Lung microvascular endothelial cell (primary cell): ENCODE results near the gene FRYL. TPM values are rescaled to one million over a fixed set of nuclear protein-coding genes. Genes with fewer than 3 reads are reported as not detected.
"Not testable (repeated sequence)": the region's sequence is repeated elsewhere in the genome, so short reads cannot be mapped to it uniquely, and the experiment has no call there.

Experiments
- DNase-seq, 2 donors: peaks; one replicate each; pipeline versions ENCODE4 v3.0.0 to v3.0.0-alpha.2; 2010; ENCODE audit warnings: low read depth in 2 of 2
- total RNA-seq: library from RNA; depleted of rRNA; stranded (reverse); fragments of >200 nt; gene quantifications from 2 replicates; pipeline ENCODE4 v1.2.1, GENCODE V29; 2014

FRYL gene
- total RNA-seq, 1 donor from 2014 or later = 76.2 TPM

GRCh38 chr4:48786549-48786948 is 6.5 kb upstream of the FRYL start:
- no peak for DNase-seq

- no peak for DNase-seq
Observed at GRCh38 chr4:48785302-48785701, 5.2 kb upstream of the FRYL start.

DNA sequence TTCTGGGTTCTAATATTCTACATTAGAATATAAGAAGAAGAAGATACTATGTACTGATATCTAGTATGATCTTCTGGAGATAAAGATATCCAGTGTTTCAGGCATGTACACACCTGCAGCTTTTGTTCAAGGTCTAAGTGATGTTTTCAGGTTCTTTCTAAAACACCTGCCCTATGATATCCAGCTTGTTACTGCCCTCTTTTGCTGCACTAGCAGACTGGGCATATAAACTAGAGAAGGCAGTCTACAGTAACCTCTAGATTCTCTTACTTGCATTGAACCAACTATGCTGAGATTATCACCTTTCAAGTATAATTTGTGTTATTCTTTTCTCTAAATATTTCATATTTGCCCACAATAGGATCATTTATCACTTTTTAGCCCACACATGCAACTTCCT is 1.9 kb upstream of the FRYL start:
- no peak for DNase-seq

DNA sequence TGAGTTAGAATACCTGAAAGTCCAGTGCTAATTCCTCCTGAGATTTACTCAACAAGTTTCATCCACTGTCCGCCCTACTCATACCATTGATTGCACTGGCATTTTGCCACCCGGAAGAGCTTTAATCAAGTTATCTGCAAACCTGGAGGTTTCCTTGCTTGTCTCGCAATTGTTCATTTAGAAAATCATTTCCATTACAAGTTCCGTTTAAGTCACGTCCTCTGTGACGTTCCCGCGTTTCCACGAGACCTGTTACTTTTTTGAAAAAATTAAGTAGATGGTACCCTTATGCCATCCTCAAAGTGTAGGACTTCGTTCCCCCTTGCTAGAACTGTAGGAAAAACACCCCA is 761 bp upstream of the FRYL start:
- peak; percentile 66 to 81 for DNase-seq

DNA sequence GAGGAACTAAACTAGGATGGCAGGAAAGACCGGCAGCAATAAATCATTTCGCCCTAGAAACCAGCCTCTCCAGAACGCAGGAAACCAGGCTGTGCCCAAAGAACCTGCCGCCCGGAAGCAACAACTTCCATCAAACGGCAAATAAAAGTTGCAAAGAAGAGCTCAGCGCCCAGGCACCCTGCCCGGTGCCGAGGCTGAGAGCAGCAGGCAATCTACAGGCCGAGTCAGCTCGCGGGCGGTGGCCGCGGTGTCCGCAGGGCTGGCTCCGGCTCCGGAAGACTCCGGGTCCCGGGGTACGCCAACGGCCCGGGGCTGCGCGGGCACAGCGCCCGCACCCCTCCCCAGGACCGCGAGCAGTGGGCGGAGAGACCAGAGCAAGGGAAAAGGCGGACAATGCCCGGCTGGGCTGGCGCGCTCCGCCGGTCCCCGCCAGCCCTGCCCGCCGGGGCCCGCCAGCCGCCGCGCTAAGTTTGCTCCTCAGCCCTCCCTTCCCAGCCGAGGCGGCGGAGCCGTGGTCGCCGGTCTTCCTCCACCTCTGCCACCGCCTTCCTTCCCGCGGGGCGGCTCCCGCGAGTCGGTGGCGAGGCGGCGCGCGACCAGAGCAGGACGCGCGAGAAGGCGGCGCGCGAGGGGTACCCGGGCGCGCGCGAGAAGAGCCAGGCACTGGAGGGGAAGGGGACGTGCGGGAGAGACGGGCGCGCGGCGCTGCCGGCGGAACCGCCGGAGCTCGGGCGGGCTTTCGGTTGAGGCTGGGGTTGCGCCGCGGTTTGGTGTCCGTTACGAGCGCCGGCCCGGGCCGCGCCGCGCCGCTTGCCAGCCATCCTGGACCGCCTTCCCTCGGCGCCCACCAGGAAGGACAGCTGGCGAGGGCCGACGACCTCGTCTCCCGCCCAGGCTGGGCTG is 733 bp downstream of the FRYL start:
- DNase-seq = peak; percentile 75 to 78

- peak; percentile 13 to 22 for DNase-seq
Observed at GRCh38 chr4:48778431-48779094, 1.5 kb downstream of the FRYL start.

- DNase-seq = peak in 1 of 2 donors; percentile 13
Observed at GRCh38 chr4:48777739-48778138, 2.3 kb downstream of the FRYL start.

DNA sequence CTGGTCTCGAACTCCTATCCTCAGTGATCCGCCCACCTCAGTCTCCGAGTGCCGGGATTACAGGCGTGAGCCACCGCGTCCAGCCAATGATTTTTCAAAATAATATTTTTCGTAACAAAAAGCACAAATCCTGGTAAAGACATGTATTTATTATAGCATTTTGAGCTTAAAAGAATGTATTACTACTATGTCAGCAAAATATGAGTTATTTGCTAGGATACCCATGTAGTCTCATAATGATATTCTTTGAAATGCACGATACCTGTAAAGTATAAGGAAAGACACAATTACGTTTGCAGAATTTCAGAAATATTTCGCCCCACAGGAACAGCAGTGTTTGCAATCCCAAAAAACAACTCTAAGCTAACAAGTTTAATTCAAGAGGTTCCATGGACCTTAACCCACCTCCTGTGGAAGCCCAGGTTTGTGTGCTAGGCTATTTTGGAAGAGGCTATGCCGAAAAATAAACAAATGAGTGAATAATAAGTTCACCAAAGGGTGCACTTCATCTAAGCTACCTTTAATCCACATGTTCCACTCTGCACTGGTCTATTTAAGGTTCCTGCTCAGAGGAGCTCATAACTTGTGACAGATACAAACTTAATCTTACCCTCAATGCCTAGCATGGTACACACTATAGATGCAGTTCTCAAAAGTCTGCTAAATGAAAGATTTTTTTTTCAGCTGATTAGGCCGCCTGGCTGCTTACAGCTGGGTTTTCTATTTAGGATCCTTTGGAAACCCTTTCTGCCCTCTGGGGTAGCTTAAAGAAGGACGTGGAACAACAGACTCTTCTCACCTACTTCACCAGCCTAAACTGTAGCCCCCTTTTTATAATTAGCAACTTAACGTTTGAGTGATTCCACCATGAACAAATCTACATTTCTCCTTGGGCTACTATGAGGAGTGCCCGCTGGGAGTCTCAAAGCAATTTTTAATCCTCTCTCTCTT is 5.0 kb downstream of the FRYL start:
- DNase-seq = no peak

DNA sequence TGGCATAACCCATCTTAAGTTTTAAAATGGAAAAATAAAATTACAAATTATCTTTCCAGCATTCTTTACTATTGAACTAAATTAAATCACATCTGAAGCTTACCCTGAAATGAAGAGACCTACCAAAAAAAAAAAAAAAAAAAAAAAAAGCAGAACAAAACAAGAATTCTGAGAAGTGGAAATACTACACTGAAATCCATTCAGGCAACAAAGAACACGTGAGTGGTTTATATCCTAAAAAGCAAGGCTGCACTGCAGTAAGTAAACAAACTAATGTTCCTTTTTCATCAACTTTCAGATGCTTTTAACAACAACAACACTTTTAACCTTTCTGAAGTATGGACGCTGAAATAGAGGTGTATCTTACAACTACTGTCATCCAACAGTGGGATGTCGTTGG is 7.5 kb downstream of the FRYL start:
- DNase-seq = no peak

DNA sequence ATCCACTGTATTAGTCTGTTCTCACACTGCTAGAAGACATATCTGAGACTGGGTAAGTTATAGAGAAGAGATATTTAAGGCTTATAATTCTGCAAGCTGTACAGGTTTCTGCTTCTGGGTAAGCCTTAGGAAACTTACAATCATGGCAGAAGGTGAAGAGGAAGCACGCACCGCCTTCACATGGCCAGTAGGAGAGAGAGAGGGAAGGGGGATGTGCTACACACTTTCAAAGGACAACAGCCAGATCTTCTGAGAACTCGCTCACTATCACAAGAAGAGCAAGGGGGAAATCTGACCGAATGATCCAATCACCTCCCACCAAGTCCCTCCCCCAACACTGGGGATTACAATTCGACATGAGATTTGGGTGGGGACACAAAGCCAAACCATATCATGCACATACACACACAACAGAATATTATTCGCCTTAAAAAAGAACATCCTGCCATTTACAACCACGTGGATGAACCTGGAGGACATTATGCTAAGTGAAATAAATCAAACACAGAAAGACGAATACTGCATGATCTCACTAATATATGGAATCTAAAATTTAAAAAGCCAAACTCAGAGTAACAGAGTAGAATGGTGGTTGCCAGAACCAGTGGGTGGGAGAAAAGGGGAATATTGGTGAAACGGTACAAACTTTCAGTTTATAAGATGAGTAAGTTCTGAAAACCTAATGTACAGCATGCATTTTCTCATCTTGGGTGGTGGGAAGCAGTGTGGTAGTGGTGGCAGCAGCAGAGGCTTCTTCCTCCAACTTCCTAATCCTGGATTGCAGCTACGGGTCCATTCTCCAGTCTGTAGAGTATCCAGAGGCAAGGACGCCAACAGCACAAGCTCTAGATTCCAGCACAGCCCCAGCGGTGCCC is 12.8 kb downstream of the FRYL start:
- DNase-seq = no peak

GRCh38 chr4:48766131-48766792 is 13.8 kb downstream of the FRYL start:
- no peak for DNase-seq

GRCh38 chr4:48762408-48762807 is 17.7 kb downstream of the FRYL start:
- DNase-seq = no peak

GRCh38 chr4:48761286-48761685 is 18.8 kb downstream of the FRYL start:
- peak in 1 of 2 donors; percentile 10 for DNase-seq

DNA sequence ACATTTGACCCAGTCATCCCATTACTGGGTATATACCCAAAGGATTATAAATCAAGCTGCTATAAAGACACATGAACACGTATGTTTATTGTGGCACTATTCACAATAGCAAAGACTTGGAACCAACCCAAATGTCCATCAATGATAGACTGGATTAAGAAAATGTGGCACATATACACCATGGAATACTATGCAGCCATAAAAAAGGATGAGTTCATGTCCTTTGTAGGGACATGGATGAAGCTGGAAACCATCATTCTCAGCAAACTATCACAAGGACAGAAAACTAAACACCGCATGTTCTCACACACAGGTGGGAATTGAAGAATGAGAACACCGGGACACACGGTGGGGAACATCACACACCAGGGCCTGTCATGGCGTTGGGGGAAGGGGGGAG is 21.4 kb downstream of the FRYL start:
- DNase-seq = not testable (repeated sequence)

GRCh38 chr4:48756689-48757220 is 23.3 kb downstream of the FRYL start:
- DNase-seq = no peak

DNA sequence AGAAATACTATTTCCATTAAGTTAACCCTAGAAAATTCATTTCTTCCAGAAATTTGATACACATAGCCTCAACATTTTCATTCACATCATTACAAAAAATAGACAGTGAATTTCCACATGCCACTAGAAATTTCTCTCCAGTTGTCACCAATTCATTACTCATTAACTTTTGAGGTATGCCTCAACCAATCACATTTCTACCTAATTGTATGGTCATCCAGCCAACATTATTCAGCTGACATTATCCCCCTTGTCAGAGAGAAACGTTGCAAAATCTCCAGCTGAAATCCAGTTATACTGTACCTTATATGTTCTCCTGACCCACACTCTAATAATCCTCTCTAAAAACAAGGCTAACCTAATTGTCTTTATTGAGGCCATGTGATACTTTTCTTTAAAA is 24.8 kb downstream of the FRYL start:
- no peak for DNase-seq

- DNase-seq = no peak
Observed at GRCh38 chr4:48753159-48753558, 26.9 kb downstream of the FRYL start.

DNA sequence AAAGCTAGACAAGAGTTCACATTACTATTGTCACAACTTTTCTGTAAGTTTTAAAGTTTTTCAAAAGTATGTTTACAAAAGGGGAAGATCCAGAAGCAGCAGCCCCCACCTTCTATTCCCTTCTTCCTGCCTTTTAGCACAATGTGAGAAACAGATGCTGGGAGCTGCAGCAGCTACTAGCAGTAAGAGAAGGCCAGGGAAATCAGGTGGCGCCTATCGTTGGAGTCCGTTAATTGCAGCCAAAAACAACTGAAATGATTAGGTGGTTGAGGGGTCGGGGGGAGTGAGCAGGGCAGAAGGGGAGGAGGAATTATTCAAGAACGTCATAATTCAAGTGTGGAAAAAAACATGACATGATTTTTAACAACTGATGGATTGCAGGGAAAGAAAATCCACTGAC is 27.4 kb downstream of the FRYL start:
- DNase-seq = peak; percentile 64 to 66

DNA sequence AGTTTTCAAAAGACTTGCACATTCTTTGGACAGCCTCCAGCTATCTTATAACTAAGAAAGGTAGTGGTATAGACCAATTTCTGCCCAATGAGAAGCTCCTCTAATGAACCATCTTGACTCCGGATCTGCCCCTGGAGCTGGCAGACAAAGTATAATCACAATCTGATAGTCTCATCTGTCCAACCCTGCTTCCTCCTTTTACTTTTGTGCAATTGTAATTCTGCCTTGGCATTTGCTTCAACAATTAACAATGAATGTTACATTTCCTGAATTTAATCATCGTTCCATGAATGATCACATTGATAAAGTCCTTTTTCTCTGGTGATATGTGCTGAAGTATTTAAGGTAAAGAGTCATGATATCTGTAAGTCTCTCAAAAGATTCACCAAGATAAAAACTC is 27.8 kb downstream of the FRYL start:
- DNase-seq = peak; percentile 48 to 55
